ENCODE results near the gene CACNA1D. TPM values are rescaled to one million over a fixed set of nuclear protein-coding genes. Genes with fewer than 3 reads are reported as not detected.
"Not testable (repeated sequence)": the region's sequence is repeated elsewhere in the genome, so short reads cannot be mapped to it uniquely, and the experiment has no call there.

Gene CACNA1D
- polyA plus RNA-seq (2013, experiment 1 of 2) = 0.48 TPM
- 0.86 TPM for polyA plus RNA-seq (2013, experiment 2 of 2)

DNA sequence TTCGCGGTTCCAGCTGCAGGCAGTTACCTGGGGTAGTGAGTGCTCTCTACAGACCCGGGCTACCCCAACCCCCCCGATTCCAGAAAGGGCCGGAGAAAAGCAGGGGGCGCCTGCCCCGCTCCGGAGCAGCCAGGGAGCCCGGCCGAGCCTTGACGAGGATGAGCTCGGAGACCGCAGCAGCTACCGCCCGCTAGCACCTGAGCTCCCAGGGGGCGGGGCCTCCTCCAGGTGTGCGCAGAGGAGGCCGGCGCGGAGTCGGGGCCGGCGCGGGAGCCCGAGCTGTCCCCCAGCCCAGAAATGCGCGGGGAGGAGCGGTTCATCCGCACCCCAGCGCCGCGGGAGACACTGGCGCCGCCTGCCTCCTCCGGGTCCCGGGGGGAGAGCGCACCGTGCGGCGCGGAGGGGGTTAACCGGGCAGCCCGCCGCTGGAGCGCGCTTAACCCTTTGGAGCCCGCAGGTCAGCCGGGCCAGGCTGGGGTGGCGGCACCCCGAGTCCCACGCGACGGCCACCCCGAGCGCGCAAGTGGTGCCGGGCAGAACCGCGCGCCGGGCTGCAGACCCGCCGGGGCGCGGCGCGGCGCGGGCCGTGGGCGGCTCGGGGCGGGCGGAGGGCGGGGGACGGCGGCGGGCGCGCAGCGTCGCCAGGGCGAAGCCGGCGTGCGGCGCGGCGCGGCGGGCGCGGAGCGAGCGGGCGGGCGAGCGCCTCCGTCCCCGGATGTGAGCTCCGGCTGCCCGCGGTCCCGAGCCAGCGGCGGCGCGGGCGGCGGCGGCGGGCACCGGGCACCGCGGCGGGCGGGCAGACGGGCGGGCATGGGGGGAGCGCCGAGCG lies at the start of gene CACNA1D:
Gene CACNA1D (plus strand): TSS at position 649 of the 829 bp plus-strand sequence. CDS start 556 bp downstream, outside the sequence.
- 0 to 2% methylated on average over 73 to 93 of the region's 122 CpGs for WGBS, 2 experiments (ENCODE audit: insufficient coverage in 2 of 2)
- peak within 1 kb of the TSS; percentile 35 for H3K4me3 ChIP-seq (ENCODE audit: extremely low read depth, insufficient read depth, low read length, poor library complexity, severe bottlenecking)
- no peak within 1 kb of the TSS for H3K27ac ChIP-seq (ENCODE audit: low read depth, low read length, severe bottlenecking)
- peaks cover 20% of the 10 kb centered on the region for H3K4me1 ChIP-seq (ENCODE audit: control insufficient read depth, insufficient read depth, low read length, poor library complexity, severe bottlenecking)
- no peaks in the 10 kb centered on the region for H3K36me3 ChIP-seq (ENCODE audit: control insufficient read depth, insufficient read depth, low read length)
- no peaks in the 10 kb centered on the region for H3K9me3 ChIP-seq (ENCODE audit: control insufficient read depth, low read length)

DNA sequence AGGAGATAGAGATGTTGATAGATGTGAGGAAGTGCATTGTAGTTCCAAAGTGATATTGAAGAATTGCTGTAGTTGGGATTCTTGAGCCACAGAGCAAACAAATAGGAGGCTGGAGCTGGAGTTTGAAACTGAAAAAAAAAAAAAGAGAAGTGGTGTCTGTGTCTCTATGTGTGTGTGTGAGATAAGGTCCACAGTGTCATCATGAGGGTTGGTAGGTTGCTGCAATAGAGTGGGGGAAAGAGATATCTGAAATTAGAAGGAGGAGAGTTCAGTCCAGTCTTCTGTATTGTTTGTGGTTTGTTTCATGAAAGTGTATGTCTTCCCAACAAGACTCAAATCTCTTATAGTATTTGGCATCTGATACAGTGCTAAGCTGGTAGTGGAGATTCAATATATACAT lies 37.3 kb upstream of the CACNA1D start:
- H3K36me3 ChIP-seq (ENCODE audit: control insufficient read depth, insufficient read depth, low read length) = no peaks in the 10 kb centered on the region
- no peaks in the 10 kb centered on the region for H3K9me3 ChIP-seq (ENCODE audit: control insufficient read depth, low read length)
- H3K27ac ChIP-seq (ENCODE audit: low read depth, low read length, severe bottlenecking) = no peak overlapping the region
- H3K4me1 ChIP-seq (ENCODE audit: control insufficient read depth, insufficient read depth, low read length, poor library complexity, severe bottlenecking) = no peaks in the 10 kb centered on the region
- no peak overlapping the region for H3K4me3 ChIP-seq (ENCODE audit: extremely low read depth, insufficient read depth, low read length, poor library complexity, severe bottlenecking)

DNA sequence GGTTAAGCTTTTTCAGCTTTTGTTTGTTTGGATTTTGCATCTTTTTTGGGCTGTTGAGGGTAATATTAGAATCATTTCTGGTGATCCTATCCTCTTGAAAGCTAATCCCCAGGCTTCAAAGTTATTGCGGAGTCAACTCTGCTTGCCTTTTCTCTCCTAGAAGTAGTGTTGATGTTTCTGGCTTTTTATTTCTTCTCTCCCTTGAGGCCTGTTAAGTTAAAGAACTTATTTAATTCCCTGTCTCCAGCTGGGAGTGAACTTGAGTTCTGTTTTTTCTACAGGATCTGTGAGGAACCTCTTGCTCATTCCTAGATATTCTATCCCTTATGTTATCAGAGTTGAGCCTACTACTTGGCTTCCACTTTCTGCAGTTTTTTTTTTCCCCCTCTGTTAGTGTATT lies 34.1 kb upstream of the CACNA1D start:
- Histone ChIP-seq H3K27ac (ENCODE audit: low read depth, low read length, severe bottlenecking) (no peak overlapping the region), H3K9me3 (ENCODE audit: control insufficient read depth, low read length) (no peaks in the 10 kb centered on the region), H3K4me3 (ENCODE audit: extremely low read depth, insufficient read depth, low read length, poor library complexity, severe bottlenecking) (no peak overlapping the region), H3K4me1 (ENCODE audit: control insufficient read depth, insufficient read depth, low read length, poor library complexity, severe bottlenecking) (no peaks in the 10 kb centered on the region), H3K36me3 (ENCODE audit: control insufficient read depth, insufficient read depth, low read length) (no peaks in the 10 kb centered on the region)
- no CpG with 5 or more reads among the region's 1 CpG for whole genome bisulfite sequencing, 2 experiments (ENCODE audit: insufficient coverage in 2 of 2)

DNA sequence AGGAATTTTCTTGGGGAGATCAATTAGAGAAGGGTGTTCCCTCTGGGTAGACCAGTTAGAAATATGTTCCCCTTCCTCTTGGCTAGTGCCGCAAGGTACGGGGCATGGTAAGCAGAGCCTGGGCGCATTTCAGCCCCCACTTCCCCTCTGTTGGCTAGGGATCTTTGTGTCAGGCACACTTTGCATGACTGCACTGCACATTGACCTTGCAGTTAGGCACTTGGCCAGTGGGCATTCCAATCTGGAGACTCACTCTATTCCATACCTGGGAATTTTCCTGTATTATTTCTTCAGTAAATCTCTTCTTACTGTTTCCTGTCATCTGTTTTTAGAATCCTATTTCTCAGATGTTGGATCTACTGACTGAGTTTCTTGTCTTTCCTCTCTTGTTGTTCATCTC lies 30.0 kb upstream of the CACNA1D start:
- no peaks in the 10 kb centered on the region for H3K36me3 ChIP-seq (ENCODE audit: control insufficient read depth, insufficient read depth, low read length)
- H3K9me3 ChIP-seq (ENCODE audit: control insufficient read depth, low read length) = no peaks in the 10 kb centered on the region
- WGBS, 2 experiments (ENCODE audit: insufficient coverage in 2 of 2) = 90 to 97% methylated on average over 3 of the region's 3 CpGs
- no peak overlapping the region for H3K27ac ChIP-seq (ENCODE audit: low read depth, low read length, severe bottlenecking)
- no peaks in the 10 kb centered on the region for H3K4me1 ChIP-seq (ENCODE audit: control insufficient read depth, insufficient read depth, low read length, poor library complexity, severe bottlenecking)
- no peak overlapping the region for H3K4me3 ChIP-seq (ENCODE audit: extremely low read depth, insufficient read depth, low read length, poor library complexity, severe bottlenecking)

DNA sequence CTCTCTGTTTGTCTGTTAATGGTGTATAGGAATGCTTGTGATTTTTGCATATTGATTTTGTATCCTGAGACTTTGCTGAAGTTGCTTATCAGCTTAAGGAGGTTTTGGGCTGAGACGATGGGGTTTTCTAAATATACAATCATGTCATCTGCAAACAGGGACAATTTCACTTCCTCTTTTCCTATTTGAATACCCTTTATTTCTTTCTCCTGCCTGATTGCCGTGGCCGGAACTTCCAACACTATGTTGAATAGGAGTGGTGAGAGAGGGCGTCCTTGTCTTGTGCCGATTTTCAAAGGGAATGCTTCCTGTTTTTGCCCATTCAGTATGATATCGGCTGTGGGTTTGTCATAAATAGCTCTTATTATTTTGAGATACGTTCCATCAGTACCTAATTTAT lies 24.7 kb upstream of the CACNA1D start:
- not testable (repeated sequence) for H3K36me3 ChIP-seq (ENCODE audit: control insufficient read depth, insufficient read depth, low read length); H3K27ac ChIP-seq (ENCODE audit: low read depth, low read length, severe bottlenecking); H3K4me3 ChIP-seq (ENCODE audit: extremely low read depth, insufficient read depth, low read length, poor library complexity, severe bottlenecking); H3K4me1 ChIP-seq (ENCODE audit: control insufficient read depth, insufficient read depth, low read length, poor library complexity, severe bottlenecking); H3K9me3 ChIP-seq (ENCODE audit: control insufficient read depth, low read length)
- WGBS, 2 experiments (ENCODE audit: insufficient coverage in 2 of 2) = 100% methylated on average over 1 of the region's 7 CpGs; no CpG with 5 or more reads in 1 of the 2 experiments

DNA sequence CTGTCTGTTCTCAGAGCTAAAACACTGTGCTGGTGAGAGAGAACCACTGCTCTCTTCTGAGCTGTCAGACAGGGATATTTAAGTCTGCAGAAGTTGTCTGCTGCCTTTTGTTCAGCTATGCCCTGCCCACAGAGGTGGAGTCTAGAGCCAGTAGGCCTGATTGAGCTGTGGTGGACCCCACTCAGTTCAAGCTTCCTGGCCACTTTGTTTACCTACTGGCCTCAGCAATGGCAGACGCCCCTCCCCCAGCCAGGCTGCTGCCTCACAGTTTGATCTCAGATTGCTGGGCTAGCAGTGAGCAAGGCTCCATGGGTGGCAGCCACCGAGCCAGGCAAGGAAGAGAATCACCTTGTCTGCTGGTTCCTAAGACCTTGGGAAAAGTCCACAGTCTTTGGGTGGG lies 21.0 kb upstream of the CACNA1D start:
- no peaks in the 10 kb centered on the region for H3K4me1 ChIP-seq (ENCODE audit: control insufficient read depth, insufficient read depth, low read length, poor library complexity, severe bottlenecking)
- H3K36me3 ChIP-seq (ENCODE audit: control insufficient read depth, insufficient read depth, low read length) = no peaks in the 10 kb centered on the region
- H3K4me3 ChIP-seq (ENCODE audit: extremely low read depth, insufficient read depth, low read length, poor library complexity, severe bottlenecking) = no peak overlapping the region
- no peak overlapping the region for H3K27ac ChIP-seq (ENCODE audit: low read depth, low read length, severe bottlenecking)
- H3K9me3 ChIP-seq (ENCODE audit: control insufficient read depth, low read length) = peaks cover 4% of the 10 kb centered on the region
- 79 to 85% methylated on average over 2 of the region's 2 CpGs for WGBS, 2 experiments (ENCODE audit: insufficient coverage in 2 of 2)

DNA sequence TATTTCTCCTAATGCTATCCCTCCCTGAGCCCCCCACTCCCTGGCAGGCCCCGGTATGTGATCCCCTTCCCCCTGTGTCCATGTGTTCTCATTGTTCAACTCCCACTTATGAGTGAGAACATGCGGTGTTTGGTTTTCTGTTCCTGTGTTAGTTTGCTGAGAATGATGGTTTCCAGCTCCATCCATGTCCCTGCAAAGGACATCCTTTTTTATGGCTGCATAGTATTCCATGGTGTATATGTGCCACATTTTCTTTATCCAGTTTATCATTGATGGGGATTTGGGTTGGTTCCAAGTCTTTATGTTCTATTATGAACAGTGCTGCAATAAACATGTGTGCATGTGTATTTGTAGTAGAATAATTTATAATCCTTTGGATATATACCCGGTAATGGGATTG lies 18.0 kb upstream of the CACNA1D start:
- H3K36me3 ChIP-seq (ENCODE audit: control insufficient read depth, insufficient read depth, low read length); H3K4me1 ChIP-seq (ENCODE audit: control insufficient read depth, insufficient read depth, low read length, poor library complexity, severe bottlenecking); H3K4me3 ChIP-seq (ENCODE audit: extremely low read depth, insufficient read depth, low read length, poor library complexity, severe bottlenecking); H3K27ac ChIP-seq (ENCODE audit: low read depth, low read length, severe bottlenecking); H3K9me3 ChIP-seq (ENCODE audit: control insufficient read depth, low read length): not testable (repeated sequence)
- 80% methylated on average over 1 of the region's 3 CpGs; no CpG with 5 or more reads in 1 of the 2 experiments for WGBS, 2 experiments (ENCODE audit: insufficient coverage in 2 of 2)

DNA sequence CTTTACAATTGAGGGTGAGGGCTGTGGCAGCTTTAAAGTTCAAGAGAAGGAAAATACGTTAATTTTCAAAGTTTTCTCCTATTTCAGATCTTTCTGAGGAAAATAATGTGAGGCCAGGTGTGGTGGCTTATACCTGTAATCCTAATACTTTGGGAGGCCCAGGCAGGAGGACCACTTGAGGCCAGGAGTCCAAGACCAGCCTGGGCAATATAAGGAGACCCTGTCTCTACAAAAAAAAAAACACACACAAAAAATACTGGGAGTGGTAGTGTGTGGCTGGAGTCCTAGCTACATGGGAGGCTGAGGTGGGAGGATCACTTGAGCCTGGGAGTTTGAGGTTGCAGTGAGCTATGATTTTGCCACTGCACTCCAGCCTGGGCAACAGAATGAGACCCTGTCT lies 16.7 kb upstream of the CACNA1D start:
- H3K36me3 ChIP-seq (ENCODE audit: control insufficient read depth, insufficient read depth, low read length); H3K4me3 ChIP-seq (ENCODE audit: extremely low read depth, insufficient read depth, low read length, poor library complexity, severe bottlenecking); H3K9me3 ChIP-seq (ENCODE audit: control insufficient read depth, low read length); H3K27ac ChIP-seq (ENCODE audit: low read depth, low read length, severe bottlenecking); H3K4me1 ChIP-seq (ENCODE audit: control insufficient read depth, insufficient read depth, low read length, poor library complexity, severe bottlenecking): not testable (repeated sequence)
- 100% methylated on average over 1 of the region's 1 CpG for WGBS, 2 experiments (ENCODE audit: insufficient coverage in 2 of 2)

DNA sequence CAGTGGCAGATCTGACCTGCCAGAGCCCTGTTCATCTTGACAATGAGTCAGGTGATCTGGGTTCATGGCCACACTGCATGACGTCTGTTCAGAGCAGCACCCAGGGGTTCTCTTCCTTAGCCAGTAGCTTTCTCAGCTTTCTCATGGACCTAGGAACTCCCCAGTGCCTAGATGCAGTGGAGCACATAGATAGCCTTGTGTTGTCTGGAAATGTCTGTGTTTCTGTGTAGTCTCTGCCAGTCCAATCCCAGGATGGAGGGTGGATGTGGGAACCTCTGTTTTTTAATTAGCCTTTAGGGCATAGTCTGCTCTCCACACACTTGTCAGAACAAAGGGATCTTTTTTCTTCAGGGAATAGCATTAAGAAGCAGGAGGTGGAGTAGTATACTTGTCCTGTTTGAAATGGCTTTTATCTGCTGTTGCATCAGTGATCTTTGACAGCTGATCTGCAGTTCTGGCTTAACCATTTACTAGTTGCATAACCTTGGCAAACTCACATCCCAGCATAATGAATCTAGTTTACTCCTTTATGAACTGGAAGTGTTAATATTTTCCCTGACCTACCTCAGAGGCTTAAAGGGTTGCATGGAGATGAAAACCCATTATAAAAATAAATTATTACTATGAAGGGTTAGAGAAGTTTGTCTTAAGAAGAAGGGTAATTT lies 16.1 kb upstream of the CACNA1D start:
- WGBS, 2 experiments (ENCODE audit: insufficient coverage in 2 of 2) = 20 to 50% methylated on average over 1 of the region's 1 CpG
- H3K4me1 ChIP-seq (ENCODE audit: control insufficient read depth, insufficient read depth, low read length, poor library complexity, severe bottlenecking) = no peaks in the 10 kb centered on the region
- peaks cover 4% of the 10 kb centered on the region for H3K9me3 ChIP-seq (ENCODE audit: control insufficient read depth, low read length)
- H3K27ac ChIP-seq (ENCODE audit: low read depth, low read length, severe bottlenecking) = peak overlapping the region; percentile 72
- H3K4me3 ChIP-seq (ENCODE audit: extremely low read depth, insufficient read depth, low read length, poor library complexity, severe bottlenecking) = no peak overlapping the region
- H3K36me3 ChIP-seq (ENCODE audit: control insufficient read depth, insufficient read depth, low read length) = no peaks in the 10 kb centered on the region

DNA sequence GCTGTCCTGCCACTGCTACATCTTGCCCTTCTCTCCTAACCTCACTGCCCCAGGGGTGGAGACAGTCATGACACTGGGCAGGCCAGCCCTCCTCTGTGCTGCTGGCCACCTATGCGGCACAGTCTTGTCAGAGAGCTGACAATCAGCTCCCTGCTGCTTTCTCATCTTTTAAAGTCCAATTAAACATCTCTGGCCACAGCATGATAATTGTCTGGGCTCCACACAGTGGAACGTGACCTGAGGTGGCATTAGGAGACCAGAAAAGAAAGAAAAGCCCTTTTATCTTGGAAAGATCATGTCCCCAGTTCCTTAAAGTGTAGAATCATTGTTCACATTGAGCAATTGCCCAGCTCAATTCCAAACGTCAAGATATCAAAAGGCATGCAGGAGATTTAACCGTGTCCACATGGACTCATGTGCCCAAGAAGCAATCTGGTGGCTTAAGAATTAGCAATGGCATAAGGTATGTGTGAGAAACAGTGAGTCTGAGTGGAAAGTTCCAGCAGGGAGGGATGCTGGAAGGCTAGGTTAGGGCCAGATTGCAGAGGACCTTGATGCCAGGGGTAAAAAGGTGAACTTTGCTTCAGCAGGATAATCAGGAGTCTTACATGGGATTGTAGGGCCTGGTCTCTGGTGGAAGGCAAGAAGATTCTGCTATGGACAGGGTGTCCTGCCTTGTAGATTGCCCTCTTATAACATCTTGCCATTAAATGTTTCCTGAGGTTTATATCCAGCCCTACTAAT lies 15.3 kb upstream of the CACNA1D start:
- H3K27ac ChIP-seq (ENCODE audit: low read depth, low read length, severe bottlenecking) = peak overlapping the region; percentile 65
- 58 to 74% methylated on average over 3 to 4 of the region's 4 CpGs for WGBS, 2 experiments (ENCODE audit: insufficient coverage in 2 of 2)
- no peaks in the 10 kb centered on the region for H3K36me3 ChIP-seq (ENCODE audit: control insufficient read depth, insufficient read depth, low read length)
- H3K9me3 ChIP-seq (ENCODE audit: control insufficient read depth, low read length) = no peaks in the 10 kb centered on the region
- no peaks in the 10 kb centered on the region for H3K4me1 ChIP-seq (ENCODE audit: control insufficient read depth, insufficient read depth, low read length, poor library complexity, severe bottlenecking)
- no peak overlapping the region for H3K4me3 ChIP-seq (ENCODE audit: extremely low read depth, insufficient read depth, low read length, poor library complexity, severe bottlenecking)
